DMS153 treated with DMSO at 0.1 percent for 48 hours (cell line): Measurements from ENCODE around the gene FHL5.
"Not testable (repeated sequence)": the region's sequence is repeated elsewhere in the genome, so short reads cannot be mapped to it uniquely, and the experiment has no call there.

Source experiments
- DNase-seq: peaks from one replicate; lab custom pipeline; 2025; ENCODE audit not compliant: unreplicated experiment; lab: John Stamatoyannopoulos, UW

Gene FHL5

GRCh38 chr6:96608074-96608473, 45.1 kb downstream of the FHL5 start:
- no peak for DNase-seq

- DNase-seq: no peak
Observed at GRCh38 chr6:96610019-96610418, 47.1 kb downstream of the FHL5 start.

- no peak for DNase-seq
Observed at GRCh38 chr6:96611342-96611991, 48.5 kb downstream of the FHL5 start.

GRCh38 chr6:96613291-96613999, 50.5 kb downstream of the FHL5 start:
- no peak for DNase-seq

GRCh38 chr6:96620851-96621250, 57.9 kb downstream of the FHL5 start:
- DNase-seq: no peak

- no peak for DNase-seq
Observed at GRCh38 chr6:96621983-96622382, 59.1 kb downstream of the FHL5 start.

GRCh38 chr6:96624957-96625356, 62.0 kb downstream of the FHL5 start:
- DNase-seq: no peak

- peak; percentile 37 for DNase-seq
Observed at GRCh38 chr6:96626759-96627364, 63.9 kb downstream of the FHL5 start.

GRCh38 chr6:96631248-96631647, 68.3 kb downstream of the FHL5 start:
- DNase-seq: peak; percentile 25

- not testable (repeated sequence) for DNase-seq
Observed at GRCh38 chr6:96637979-96638378, 75.1 kb downstream of the FHL5 start.

GRCh38 chr6:96645106-96645505, 82.2 kb downstream of the FHL5 start:
- DNase-seq: peak; percentile 20

GRCh38 chr6:96649926-96650325, 87.0 kb downstream of the FHL5 start:
- DNase-seq: no peak

GRCh38 chr6:96651816-96652215, 88.9 kb downstream of the FHL5 start:
- no peak for DNase-seq

- no peak for DNase-seq
Observed at GRCh38 chr6:96652552-96652951, 89.6 kb downstream of the FHL5 start.

GRCh38 chr6:96653181-96653580, 90.3 kb downstream of the FHL5 start:
- DNase-seq: no peak

GRCh38 chr6:96656567-96656966, 93.6 kb downstream of the FHL5 start:
- DNase-seq: no peak

- no peak for DNase-seq
Observed at GRCh38 chr6:96657344-96657743, 94.4 kb downstream of the FHL5 start.

- peak; percentile 59 for DNase-seq
Observed at GRCh38 chr6:96659084-96659845, 96.3 kb downstream of the FHL5 start.
